RCC 7860 (cell line): ENCODE results near the gene OSBP2.

Experiments used
- DNase-seq: peaks from one replicate; pipeline ENCODE4 v3.0.0-alpha.2; 2015; ENCODE audit warnings: low spot score
- FAIRE-seq: peaks from 2 replicates; lab custom pipeline; 2012; peaks lifted over from hg19 to GRCh38; lab: Jason Lieb, UNC

OSBP2 gene

DNA sequence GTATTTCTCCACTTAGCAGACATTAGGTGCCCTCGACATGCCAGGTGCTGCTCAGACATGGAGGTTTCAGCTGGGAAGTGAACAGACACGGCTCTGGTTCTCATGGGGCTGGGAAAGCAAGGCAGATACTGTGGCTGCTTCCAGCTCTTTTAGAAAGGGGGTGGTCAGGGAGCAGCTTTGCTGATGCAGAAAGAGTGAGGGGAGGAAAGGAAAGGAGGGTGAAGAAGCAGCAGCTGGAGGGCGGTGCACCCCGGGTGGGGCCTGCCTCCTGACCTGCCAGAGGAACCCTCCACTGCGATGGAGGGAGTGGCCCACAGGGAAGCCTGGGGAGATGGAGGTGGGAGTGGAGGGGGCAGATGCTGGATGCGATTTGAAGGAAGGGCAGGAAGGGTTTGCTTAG lies 197.1 kb downstream of the OSBP2 start:
- no peak for DNase-seq
- no peak for FAIRE-seq

DNA sequence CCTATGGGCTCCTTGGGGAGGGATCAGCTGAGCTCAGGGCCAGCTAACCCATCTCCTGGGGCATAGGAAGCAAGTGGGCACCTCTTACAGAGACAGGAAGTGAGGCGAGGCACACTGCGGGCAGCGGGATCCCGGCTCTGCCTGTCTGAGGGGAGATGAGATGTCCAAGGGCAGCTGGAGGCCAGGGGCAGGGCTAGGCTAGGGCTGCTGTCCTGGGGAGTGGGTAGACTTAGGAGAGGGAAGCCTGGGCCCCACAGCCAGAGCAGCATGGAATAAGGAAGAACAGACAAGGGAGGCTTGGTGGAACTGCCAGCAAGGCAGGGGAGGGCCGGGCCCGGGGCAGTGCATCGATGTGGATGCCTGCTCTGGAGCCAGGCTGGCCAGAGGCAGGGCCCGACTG lies 197.6 kb downstream of the OSBP2 start:
- no peak for DNase-seq
- FAIRE-seq, result no peak

DNA sequence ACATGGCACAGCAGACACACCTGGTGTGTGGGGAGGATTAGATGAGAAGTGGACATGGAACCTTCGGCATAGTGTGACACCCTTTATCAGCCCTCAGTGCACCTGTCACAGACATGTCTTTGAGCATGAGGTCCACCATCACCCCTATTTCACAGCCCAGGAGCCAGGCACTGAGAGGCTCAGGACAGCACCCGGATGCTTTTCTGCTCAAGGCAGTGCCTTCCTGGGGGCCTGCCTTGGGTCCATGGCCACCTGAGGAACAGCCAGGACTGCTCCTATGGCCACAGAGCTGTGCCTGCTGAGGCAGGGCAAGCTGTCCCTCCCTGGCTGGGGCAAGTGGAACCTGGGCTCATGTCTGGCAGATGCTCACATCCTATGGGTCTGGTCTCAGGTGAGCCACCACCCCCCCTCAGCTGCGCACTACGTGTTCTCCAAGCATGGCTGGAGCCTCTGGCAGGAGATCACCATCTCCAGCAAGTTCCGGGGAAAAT lies 198.1 kb downstream of the OSBP2 start:
- FAIRE-seq, result no peak
- no peak for DNase-seq

DNA sequence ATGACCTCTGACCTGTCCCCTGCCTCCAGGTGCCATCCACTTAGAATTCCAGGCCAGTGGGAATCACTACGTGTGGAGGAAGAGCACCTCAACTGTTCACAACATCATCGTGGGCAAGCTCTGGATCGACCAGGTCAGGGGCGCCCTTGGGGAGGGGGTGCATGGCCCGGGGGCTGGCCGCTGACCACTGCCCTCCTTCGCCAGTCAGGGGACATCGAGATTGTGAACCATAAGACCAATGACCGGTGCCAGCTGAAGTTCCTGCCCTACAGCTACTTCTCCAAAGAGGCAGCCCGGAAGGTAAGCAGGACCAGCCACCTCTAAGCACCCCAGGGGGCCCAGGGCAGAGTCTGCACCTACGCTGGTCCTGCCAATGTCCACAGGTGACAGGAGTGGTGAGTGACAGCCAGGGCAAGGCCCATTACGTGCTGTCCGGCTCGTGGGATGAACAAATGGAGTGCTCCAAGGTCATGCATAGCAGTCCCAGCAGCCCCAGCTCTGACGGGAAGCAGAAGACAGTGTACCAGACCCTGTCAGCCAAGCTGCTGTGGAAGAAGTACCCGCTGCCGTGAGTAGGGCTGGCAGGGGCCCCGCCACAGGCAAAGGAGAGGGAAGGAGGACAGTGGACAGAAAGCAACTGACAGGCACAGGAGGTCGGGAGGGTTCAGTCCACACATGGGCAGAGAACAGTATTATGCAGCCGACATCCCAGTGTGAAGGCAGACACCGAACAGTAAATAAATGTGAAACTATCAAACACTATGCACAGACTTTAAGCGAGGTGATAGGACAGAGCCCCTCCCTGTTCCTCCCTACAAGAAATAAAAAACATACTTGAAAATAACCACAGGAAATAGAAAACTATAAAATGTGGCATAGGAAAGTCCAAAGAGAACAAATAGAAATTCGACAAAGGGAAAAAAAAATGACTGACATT lies 199.0 kb downstream of the OSBP2 start:
- no peak for DNase-seq
- no peak for FAIRE-seq

DNA sequence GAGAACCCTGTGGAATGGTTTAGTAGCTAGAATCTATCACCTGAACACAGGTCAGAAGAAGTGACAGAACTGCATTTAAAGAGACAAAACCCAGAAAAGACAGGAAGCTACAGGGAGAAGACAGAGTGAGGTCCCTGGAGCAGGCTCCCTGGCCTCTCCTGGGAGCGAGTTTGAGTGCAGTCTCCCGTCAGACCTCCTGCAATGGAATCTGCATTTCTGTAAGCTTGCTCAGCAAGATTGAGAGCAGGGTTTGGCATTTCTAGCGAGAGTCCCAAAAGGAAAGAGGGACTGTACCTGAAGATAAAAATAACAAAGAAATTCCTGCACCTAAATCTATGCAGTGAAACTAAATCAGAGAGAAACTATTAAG lies 199.7 kb downstream of the OSBP2 start:
- FAIRE-seq, result no peak
- no peak for DNase-seq

DNA sequence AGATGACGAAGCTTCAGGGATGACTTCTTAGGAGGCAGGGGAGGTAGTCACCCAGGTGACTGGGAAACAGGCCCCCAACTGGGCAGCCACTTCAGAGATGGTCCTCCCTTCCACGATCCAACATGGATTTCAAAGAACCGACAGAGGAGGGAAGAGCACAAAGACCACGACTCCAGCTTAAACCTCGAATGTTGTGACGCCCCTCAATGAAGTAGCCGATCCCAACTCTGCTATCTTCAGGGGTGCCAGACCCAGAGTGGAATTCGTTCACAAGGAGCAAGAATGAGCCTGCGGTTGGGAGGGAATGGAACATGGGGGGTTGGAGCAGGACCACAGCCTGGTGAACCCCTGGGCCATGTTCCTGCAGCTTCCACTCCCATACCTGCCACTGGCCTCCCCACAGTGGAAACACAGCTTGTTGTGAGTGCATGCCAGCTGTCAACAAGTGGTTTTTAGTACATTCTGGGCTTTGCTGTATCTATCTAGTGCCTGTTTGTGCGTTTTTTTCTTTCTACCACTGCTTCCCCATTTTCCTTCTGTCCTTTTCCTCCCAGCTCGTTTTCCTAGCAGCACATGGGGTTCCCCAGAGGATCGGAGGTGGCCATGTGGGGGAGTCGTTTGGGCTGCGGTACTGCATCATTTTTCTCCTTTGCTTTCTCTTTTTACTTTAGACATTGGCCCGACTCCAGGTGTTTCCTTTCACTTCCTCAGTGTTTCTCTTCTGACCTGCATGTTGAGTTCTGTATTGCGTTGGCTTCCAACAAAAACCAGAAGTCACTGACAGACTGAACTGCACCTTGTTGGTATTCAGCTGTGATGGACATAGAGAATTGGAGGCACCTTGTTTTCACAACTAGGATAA lies 208.1 kb downstream of the OSBP2 start:
- FAIRE-seq (no peak), DNase-seq (no peak)

DNA sequence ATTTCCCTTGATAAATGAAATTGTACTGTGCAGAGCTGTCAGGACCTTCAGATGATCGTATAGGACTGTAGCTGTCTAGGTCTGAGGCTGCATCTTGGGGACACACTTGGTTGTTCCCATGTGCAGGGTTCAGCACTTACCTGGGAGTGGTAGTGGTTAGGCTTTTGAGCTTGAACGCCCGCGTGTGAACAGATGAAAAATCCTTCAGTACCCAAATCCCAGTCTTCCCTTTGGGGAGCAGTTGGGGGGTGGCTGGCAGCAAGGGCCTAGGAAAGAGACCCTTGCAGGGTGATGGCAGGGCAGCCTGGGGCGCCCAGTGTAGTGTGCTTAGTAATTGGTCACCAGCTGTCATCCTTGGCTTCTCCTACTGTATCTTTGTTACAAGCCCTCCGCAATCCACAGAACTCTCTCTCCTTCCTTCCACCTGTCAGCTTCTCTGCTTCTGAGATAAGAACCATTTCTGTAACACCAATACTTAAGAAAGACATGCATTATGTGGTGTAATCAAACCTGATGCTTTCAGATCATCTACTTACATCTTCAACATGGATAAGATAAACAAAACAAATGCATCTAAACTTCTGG lies 209.3 kb downstream of the OSBP2 start:
- no peak for FAIRE-seq

DNA sequence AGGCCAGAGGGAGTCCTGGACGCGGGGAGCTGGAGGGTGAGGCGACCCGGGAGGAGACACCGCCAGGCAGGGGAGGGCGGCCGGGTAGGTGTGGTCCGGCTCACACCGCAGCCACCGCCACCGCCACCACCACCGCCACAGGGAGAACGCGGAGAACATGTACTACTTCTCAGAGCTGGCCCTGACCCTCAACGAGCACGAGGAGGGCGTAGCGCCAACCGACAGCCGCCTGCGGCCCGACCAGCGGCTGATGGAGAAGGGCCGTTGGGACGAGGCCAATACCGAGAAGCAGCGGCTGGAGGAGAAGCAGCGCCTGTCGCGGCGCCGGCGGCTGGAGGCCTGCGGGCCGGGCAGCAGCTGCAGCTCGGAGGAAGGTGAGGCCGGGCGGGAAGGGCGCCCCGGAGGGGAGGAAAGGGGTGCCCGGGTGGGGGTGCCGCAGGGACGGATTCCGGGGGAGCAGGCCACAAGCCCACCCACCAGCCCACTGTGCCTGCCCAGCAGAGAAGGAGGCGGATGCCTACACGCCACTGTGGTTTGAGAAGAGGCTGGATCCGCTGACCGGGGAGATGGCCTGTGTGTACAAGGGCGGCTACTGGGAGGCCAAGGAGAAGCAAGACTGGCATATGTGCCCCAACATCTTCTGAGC lies 211.1 kb downstream of the OSBP2 start:
- FAIRE-seq (no peak), DNase-seq (no peak)

More for the DNA sequence above, 209.3 kb downstream of the OSBP2 start:
- DNase-seq, result no peak

DNA sequence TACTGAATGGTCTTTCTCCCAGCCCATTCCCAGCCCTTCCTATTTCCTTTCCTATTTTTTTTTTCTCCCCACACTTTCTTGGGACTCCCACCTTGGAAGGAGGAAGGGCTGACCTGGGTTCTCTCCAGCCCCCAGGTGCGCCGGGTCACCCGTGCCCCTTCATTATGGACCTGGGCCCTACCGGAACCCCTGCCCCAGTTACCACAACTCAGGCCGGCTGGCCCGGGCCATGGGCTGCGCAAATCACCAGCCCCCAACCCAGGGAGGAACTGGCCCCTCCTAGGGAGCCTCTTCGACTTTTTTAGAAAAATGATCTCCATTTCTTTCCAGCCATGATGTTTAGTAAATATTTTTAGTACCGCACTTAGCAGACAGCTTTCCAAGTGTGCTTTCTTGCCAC lies 211.7 kb downstream of the OSBP2 start:
- DNase-seq (no peak), FAIRE-seq (no peak)

DNA sequence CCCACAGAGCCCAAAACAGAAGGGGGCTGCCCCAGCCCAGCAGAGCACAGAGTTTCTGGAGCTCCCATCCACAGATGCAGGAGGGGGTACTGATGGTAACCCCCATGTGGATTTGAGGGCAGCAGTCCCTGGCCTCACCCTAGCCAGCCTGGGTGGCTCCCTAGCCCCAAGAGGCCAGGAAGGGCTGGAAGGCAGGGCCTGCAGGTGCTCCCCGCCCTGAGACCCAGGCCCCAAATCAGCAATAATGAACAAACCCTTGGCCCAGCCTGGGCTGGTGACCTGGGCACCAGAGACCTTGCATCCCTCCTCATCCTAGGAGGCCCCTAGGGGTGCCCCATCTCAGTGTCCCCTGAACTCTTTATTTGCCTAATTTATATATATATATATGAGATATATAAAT lies 212.3 kb downstream of the OSBP2 start:
- DNase-seq (no peak), FAIRE-seq (no peak)

DNA sequence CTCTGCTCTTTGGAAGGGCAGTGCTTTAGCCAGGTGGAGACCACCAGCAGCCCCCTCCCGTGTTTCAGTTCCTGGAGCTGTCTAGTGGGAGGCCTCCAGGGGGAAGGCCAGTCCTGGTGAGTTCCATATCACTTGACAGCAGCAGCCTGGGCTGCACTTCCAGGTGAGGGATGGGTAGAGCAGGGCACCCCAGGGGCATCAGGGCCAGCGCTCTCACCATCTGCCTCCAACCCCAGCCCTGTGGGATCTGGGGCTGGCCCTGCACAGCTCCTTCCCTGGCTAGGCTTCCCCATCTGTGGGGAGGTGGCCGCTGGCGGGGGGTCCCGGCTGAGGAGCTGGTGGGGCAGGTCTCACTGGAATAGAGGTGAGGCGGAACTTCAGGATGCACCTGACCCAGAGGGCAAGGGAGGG lies 213.4 kb downstream of the OSBP2 start:
- DNase-seq, result no peak
- no peak for FAIRE-seq

DNA sequence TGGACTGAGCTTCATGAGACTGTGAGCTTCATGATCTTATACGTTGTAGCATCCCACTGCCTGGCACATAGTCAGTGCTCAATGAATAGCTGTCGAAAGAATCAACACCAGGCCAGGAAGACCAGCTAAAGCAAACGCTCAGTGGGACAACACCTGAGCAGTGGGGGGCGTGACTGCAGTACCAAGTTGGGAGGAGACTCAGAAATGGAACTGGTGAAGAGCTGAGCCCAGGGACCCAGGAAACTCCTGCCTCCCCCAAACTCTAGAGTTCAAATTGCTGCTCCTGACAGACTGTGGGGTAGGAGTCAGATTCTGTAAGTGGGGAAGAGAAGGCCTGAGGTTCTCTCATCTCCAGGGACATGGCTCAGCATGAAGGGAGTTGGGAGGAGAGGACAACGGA lies 214.6 kb downstream of the OSBP2 start:
- DNase-seq, result no peak
- no peak for FAIRE-seq

DNA sequence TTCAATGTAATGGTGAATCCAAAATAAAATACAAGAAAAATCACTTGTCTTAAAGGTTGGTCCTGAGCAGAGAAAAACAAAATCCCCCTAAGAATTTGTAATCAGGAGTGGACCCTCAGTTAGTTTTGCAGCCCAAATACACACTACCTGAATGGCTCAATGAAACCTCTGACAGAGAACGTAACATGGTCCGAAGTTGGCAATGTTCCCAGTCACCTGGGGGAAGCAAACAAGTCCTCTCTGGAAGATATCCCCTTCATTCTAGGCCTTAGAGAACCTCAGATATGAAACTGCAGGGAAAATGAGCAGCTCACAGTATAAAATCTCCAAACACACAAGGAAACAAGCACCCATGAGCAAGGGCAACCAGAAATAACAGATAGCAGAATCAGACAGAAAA lies 215.7 kb downstream of the OSBP2 start:
- FAIRE-seq (no peak), DNase-seq (no peak)

DNA sequence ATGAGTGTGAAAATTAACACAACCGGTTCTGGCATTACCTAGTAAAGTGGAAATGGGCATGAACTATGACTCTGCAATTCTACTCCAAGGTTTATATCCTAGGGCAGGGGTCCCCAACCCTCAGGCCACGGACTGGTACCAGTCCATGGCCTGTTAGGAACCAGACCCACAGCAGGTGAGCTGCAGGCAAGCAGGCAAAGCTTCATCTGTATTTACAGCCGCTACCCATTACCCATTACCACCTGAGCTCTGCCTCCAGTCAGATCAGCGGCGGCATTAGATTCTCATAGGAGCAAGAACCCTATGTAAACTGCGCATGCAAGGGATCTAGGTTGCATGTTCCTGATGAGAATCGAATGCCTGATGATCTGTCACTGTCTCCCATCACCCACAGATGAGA lies 224.1 kb downstream of the OSBP2 start:
- no peak for FAIRE-seq

DNA sequence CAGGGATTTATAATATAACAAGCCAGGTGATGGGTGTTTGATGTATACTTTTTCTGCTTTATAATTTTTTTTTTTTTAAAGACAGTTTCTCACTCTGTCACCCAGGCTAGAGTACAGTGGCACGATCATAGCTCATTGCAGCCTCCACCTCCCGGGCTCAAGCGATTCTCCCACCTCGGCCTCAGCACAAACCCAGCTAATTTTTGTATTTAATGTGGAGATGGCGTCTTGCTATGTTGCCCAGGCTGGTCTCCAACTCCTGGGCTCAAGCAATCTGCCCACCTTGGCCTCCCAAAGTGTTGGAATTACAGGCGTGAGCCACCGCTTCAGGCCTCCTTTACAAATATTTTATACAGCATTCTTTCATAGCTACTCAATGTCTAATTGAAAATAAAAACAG lies 225.3 kb downstream of the OSBP2 start:
- no peak for FAIRE-seq

More for the DNA sequence above, 224.1 kb downstream of the OSBP2 start:
- no peak for DNase-seq

DNA sequence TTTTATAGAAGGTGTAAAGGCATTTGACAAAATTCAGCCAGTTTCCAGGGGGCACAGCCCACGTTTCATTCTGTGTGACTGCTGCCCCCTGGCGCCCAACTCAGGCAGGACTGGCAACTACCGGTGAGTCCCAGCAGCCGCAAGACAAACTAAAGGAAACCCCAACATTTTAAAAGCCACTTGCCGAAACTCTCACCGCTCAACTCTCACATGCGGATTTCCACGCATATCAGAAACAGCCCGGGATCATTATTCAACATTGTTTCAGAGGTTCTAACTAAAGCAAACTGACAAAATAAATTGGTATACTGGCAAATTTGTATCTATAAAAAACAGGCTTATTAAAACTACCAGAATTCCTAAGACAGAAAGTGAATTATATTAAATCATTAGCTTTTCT lies 225.7 kb downstream of the OSBP2 start:
- FAIRE-seq (no peak), DNase-seq (peak; percentile 19)

More for the DNA sequence above, 225.3 kb downstream of the OSBP2 start:
- DNase-seq, result no peak

DNA sequence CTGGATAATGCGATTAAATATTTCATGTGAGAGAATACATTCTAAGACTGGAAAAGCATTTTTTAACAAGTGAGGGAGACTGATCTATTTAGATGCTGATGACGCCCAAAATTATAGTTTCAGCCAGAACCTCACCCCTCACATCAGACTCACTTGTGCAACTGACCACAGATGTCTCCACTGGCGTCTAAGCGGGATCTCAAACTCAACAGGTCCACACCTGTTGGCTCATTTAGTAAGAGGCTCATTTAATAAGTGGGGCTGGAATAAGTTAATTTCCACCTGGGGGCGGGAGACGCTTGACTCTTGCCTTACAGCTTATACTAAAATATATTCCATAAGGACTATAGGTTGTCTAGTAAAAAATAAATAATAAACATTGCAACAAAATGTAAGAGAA lies 226.4 kb downstream of the OSBP2 start:
- DNase-seq, result no peak
- no peak for FAIRE-seq

DNA sequence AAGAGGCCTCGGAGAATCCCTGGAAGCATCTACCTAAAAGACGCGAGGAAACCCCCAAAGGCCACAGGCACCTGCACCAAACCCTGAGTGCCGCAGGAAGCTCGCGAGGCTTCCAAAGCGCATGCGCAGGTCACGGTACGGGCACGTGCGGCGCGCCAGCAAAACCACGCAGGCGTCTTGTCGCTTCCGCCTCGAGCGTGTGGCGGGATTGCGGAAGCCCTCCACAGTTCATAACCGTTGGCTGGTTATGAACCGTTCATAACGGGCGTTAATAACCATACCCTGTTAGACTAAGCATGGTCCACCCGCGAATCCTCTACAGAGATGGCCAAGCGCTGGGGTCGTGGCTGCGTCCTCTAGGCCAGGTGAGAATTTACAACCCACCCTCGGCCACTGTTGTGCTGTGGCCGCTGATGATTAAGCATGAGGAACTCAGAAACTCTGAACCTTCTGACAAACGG lies 227.5 kb downstream of the OSBP2 start:
- FAIRE-seq, result no peak
- no peak for DNase-seq

DNA sequence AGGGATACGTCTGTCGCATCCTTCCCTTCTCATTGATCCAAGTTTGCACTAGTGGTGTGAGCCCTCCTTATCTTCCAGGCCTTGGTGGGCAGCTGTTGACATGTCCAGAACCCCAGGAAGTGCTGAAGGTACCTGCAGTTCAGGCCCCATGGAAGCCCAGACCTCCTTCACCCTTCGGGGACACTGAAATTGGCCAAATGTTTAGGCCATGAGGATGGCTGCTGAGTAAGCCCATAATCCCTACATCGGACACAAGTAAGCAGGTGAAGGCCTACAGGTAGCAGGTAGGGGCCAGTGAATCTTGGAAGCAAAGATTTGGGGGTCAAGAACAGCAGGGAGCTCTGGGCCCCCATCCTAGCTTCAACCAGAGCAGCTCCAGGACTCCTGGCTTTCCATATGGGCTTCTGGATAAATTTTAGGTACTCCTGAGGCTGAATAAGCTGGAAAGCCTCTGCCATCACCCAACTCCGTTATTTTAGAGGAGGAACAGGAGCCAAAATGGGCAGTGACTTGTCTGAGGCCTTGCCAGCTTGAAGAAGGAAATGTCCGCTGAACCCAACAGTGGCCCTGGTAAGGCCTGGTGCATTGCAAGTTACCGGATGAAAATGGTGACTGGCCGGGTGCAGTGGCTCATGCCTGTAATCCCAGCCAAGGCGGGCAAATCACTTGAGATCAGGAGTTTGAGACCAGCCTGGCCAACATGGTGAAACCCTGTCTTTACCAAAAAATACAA lies 228.7 kb downstream of the OSBP2 start:
- DNase-seq, result no peak
- FAIRE-seq, result no peak

DNA sequence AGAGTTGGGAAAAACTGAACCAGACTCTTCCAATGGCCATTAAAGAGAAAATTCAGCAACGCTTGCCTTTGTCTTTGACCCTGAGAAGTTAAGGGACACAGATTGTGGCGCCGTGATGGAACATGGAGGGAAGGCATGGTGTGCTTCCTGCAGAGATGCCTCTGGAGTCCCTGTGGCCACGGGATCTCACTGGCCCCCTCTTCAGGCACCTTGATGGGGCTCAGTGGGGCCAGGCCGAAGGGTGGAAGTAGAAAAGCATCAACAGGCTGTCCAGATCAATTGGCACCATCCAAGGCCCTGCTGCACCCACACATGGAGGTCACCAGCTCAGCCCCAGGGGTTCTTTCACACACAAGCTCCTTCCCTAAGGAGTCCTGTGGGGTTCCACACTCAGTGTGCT lies 231.0 kb downstream of the OSBP2 start:
- no peak for FAIRE-seq
- DNase-seq, result no peak
